Measurements from ENCODE around the gene ZNF440. TPM values are rescaled to one million over a fixed set of nuclear protein-coding genes. Genes with fewer than 3 reads are reported as not detected.
"Not testable (repeated sequence)": the region's sequence is repeated elsewhere in the genome, so short reads cannot be mapped to it uniquely, and the experiment has no call there.

Gene ZNF440
- total RNA-seq, 2 experiments from 2014 or later: 11.2 to 14.9 TPM

DNA sequence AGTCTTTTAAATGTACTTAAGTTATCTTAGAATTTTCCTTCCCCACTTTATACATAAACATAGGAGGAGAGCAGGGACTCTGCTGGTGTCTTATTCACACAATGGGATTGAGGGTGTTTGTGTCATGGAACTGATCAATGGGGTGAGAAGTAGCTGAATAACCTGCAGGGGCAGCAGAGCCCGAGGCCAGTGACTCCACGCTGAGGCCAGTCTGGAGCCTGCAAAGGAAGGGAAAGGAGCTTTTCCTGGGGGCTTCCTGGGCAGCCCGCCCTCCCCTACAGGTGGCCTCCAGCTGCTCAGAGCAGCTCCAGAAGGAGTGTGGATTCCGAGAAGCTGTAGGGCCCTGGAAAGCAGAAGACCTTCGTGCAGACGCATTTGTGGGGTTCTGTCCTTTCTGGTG is 33.5 kb downstream of the ZNF440 start:
- Mint-ChIP-seq H3K36me3 (peaks cover 20% of the 10 kb centered on the region), H3K4me1 (peaks cover 18% of the 10 kb centered on the region)
- H3K4me3 Mint-ChIP-seq; ATAC-seq; H3K27ac Mint-ChIP-seq; H3K27me3 Mint-ChIP-seq; H3K9me3 Mint-ChIP-seq (ENCODE audit: low read depth); DNase-seq: not testable (repeated sequence)
- CTCF ChIA-PET: interaction anchor here (1.6 kb wide), 1 partner anchor 50 kb away, joined by 4 read pairs; the partner anchor contains the start of gene ZNF491

DNA sequence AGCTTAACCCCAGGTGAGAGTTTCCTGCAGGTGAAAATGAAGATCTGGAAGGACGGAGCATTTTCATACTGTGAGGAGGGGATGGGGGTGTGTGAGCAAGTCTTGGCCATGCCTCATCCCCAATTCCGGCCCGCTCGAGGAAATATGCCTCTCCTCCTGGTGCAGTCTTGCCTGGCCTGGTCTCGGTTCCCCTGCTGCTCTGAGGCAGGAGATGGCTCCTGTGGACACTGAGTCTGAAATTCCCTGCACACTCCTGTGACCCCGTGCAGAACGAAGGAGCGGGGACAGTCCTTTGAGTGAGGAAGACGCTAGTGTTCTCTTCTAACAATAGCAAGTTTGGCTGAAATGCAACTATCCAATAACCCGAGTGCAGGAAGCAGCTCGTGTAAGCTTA is 34.1 kb downstream of the ZNF440 start:
- Mint-ChIP-seq H3K27me3 (no peaks in the 10 kb centered on the region), H3K4me1 (peaks cover 18% of the 10 kb centered on the region), H3K36me3 (peaks cover 23% of the 10 kb centered on the region), H3K4me3 (peak overlapping the region; percentile 81), H3K9me3 (ENCODE audit: low read depth) (peaks cover 4% of the 10 kb centered on the region), H3K27ac (peak overlapping the region; percentile 84)
- DNase-seq: no peak
- CTCF ChIA-PET: interaction anchor here (1.4 to 1.6 kb wide), 2 partner anchors 50 to 76 kb away, joined by 3 to 4 read pairs; partner anchors contain the start of gene ZNF491
- ATAC-seq: no peak

DNA sequence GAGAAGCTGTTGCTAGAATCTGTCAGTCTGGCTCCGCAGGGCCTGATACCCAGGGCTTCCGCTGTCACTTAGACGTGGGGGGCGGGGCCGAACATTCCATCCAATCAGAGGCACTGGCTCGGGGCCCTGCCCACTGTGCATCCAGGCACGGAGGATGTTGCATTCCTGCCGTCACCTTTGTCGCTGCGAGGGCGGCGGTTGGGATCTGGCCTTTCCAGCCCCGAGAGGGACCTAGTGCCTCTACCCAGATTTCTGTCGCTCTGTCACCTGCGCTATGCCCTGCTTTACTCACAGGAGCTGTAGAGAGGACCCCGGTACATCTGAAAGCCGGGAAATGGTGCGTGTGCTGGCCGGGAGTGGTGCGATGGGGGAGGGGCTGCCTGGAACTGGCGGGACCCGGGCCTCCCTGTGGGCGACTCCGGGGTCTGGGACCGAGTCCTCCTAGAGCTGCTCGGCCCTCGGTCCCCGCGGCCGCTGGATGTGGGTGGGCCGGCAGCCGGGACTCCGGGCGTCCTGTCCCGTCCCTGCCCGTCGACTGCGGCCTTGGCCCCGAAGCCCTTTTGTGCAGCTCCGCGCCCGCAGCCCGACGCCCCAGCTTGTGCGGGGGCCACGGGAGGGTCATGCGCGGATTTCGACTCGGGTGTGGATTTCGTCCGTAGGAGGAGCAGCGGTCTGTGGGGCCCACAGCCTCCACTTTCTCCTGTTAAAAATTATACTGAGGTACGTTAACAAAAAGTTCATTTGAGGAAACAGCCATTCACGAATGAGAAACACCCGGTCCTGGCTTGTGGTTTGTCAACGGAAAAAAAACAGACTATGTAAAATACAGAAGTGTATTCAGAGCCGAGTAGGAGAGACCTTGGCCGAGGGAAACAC is 34.8 kb downstream of the ZNF440 start, which contains the start of gene ZNF439:
ZNF439 (plus strand) TSS at position 133 of the 876 bp plus-strand sequence; CDS start at position 275, 142 bp downstream.
- no peaks in the 10 kb centered on the region for H3K27me3 Mint-ChIP-seq
- DNase-seq (peak; percentile 92), ATAC-seq (peak; percentile 100)
- peaks cover 16% of the 10 kb centered on the region for H3K4me1 Mint-ChIP-seq
- H3K9me3 Mint-ChIP-seq (ENCODE audit: low read depth): peaks cover 5% of the 10 kb centered on the region
- H3K27ac Mint-ChIP-seq: peak within 1 kb of the TSS; percentile 84
- H3K4me3 Mint-ChIP-seq: peak within 1 kb of the TSS; percentile 81
- CTCF ChIA-PET: interaction anchor here (1.4 to 1.6 kb wide), 2 partner anchors 51 to 75 kb away, joined by 3 to 4 read pairs; partner anchors contain the start of gene ZNF491
- H3K36me3 Mint-ChIP-seq: peaks cover 26% of the 10 kb centered on the region

DNA sequence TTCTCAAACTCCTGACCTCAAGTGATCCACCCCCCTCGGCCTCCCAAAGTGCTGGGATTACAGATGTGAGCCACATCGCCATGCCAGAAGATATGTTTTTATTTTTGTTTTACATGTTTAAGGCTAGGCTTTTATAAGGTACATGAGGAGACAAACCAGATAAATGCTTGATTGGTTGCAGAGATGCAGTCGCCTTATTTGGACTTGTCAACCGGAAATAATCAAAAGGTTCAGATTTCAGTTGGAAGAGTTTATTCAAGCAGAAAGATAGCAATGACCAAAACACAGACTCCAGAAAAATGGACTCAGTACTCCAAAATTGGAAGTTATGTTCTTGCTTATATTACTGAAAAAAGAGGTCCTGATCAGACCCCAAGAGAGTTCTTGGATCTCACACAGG is 36.2 kb downstream of the ZNF440 start:
- CTCF ChIA-PET: interaction anchor here (1.0 to 1.4 kb wide), 2 partner anchors 13 to 53 kb away, joined by 3 read pairs; no protein-coding TSS in a partner anchor
- not testable (repeated sequence) for ATAC-seq; H3K27ac Mint-ChIP-seq; H3K9me3 Mint-ChIP-seq (ENCODE audit: low read depth); H3K4me3 Mint-ChIP-seq; DNase-seq; H3K27me3 Mint-ChIP-seq
- Mint-ChIP-seq H3K36me3 (peaks cover 35% of the 10 kb centered on the region), H3K4me1 (peaks cover 16% of the 10 kb centered on the region)

DNA sequence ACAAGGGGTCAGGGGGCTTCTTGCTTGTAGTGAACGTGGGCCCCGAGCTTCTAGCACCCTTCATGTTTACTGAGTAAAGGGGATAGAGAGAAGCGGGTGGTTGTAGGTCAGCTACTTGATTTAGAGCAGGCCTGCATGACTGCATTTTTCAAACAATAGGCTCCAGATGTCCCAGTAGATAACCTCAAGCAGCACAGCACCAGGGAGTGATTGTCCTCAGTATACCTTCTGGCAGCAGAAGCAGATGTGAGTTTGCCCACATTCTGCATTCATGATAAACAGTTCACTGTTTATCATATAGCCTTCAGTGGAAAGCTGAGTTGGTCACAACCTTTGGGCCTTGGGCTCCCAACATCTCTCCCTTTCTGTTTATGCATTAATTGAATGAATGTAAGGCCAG is 39.3 kb downstream of the ZNF440 start:
- H3K9me3 Mint-ChIP-seq (ENCODE audit: low read depth): peaks cover 19% of the 10 kb centered on the region
- peaks cover 45% of the 10 kb centered on the region for H3K36me3 Mint-ChIP-seq
- H3K27ac Mint-ChIP-seq: no peak overlapping the region
- H3K27me3 Mint-ChIP-seq: no peaks in the 10 kb centered on the region
- H3K4me1 Mint-ChIP-seq: peaks cover 12% of the 10 kb centered on the region
- CTCF ChIA-PET: no interaction called here
- no peak for ATAC-seq
- no peak overlapping the region for H3K4me3 Mint-ChIP-seq
- no peak for DNase-seq

DNA sequence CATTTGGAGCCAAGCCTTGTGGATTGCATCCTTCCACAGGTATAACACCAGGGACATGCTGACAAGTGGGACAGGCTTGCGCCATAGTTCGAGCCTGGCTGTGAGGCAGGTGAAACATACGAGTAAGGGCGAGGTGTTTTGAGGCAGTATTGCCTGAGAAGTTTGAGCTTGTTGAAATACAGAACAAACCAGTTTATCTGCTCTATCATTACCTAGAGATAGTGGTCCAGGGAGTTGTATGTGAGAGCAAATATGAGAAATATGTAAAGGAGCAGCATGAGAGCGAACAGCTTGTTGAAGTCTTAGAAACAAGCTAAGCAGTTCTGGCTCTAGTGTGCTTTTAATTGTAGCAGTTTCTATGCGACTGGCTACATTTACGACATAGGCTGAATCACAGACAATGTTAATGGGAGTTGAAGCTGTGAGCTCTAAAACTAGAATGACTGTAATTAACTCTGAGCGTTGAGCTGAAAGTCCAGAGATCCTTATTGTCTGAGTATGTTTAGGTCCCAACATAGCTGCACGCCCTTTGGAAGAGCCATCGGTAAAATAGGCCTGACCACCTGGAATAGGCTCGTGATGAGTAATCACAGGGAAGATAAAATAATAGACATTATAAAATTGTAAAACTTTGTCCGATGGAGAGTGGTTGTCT is 42.6 kb downstream of the ZNF440 start:
- Mint-ChIP-seq H3K9me3 (ENCODE audit: low read depth) (peaks cover 30% of the 10 kb centered on the region), H3K4me1 (no peaks in the 10 kb centered on the region), H3K27ac (no peak overlapping the region), H3K4me3 (no peak overlapping the region), H3K27me3 (no peaks in the 10 kb centered on the region), H3K36me3 (peaks cover 39% of the 10 kb centered on the region)
- ATAC-seq (no peak), DNase-seq (no peak)
- CTCF ChIA-PET: no interaction called here

DNA sequence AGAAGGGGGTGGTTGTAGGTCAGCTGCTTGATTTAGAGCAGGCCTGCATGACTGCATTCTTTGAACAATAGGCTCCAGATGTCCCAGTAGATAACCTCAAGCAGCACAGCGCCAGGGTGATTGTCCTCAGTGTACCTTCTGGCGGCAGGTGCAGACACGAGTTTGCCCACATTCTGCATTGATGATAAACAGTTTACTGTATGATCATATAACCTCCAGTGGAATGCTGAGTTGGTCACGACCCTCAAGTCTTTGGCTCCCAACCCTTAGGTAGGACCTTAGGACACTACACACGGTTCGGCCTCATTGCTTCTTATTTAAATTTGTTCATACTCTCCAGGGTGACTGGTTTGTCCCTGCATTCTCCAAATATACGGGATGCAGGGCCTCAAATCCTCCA is 46.6 kb downstream of the ZNF440 start:
- Mint-ChIP-seq H3K27ac (no peak overlapping the region), H3K4me3 (no peak overlapping the region), H3K4me1 (no peaks in the 10 kb centered on the region), H3K36me3 (peaks cover 41% of the 10 kb centered on the region), H3K9me3 (ENCODE audit: low read depth) (peaks cover 33% of the 10 kb centered on the region), H3K27me3 (no peaks in the 10 kb centered on the region)
- no peak for DNase-seq
- CTCF ChIA-PET: no interaction called here
- ATAC-seq: no peak

DNA sequence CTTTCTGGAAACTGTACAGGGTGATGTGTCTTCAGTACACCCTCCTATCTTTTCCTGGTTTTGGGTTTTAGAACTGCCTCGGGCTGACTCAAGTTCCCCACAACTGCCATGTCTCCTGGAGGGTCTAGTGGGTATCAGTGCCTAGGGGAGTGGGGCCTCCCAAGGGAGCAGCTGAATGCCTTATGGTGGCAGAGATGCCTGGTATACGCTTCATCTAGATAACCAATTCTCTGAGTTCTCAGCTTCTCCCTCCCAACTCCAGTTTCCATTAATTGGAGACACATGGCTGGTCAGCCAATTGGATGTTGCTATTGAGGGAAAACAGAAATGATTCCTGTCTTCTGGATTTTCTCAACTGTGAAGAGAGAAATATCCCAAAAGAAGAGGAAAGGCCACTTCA is 47.2 kb downstream of the ZNF440 start:
- Mint-ChIP-seq H3K36me3 (peaks cover 41% of the 10 kb centered on the region), H3K27ac (no peak overlapping the region), H3K9me3 (ENCODE audit: low read depth) (peaks cover 32% of the 10 kb centered on the region), H3K4me1 (no peaks in the 10 kb centered on the region), H3K27me3 (no peaks in the 10 kb centered on the region), H3K4me3 (no peak overlapping the region)
- DNase-seq: no peak
- ATAC-seq: no peak
- CTCF ChIA-PET: no interaction called here

DNA sequence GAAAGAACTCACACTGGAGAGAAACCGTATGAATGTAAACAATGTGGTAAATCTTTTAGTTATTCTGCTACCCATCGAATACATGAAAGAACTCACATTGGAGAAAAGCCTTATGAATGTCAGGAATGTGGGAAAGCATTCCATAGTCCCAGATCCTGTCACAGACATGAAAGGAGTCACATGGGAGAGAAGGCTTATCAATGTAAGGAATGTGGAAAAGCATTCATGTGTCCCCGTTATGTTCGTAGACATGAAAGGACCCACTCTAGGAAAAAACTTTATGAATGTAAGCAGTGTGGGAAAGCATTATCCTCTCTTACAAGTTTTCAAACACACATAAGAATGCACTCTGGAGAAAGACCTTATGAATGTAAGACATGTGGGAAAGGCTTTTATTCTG is 53.7 kb downstream of the ZNF440 start:
- not testable (repeated sequence) for ATAC-seq, H3K27me3 Mint-ChIP-seq

DNA sequence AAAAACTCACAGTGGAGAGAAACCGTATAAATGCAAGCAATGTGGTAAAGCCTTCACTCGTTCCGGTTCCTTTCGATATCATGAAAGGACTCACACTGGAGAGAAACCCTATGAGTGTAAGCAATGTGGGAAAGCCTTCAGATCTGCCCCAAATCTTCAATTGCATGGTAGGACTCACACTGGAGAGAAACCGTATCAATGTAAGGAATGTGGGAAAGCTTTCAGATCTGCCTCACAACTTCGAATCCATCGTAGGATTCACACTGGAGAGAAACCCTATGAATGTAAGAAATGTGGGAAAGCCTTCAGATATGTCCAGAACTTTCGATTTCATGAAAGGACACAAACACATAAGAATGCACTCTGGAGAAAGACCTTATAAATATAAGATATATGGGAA is 54.1 kb downstream of the ZNF440 start:
- H3K27ac Mint-ChIP-seq: no peak overlapping the region
- no peaks in the 10 kb centered on the region for H3K27me3 Mint-ChIP-seq
- no peaks in the 10 kb centered on the region for H3K4me1 Mint-ChIP-seq
- peaks cover 55% of the 10 kb centered on the region for H3K9me3 Mint-ChIP-seq (ENCODE audit: low read depth)
- peaks cover 59% of the 10 kb centered on the region for H3K36me3 Mint-ChIP-seq
- DNase-seq (no peak), ATAC-seq (no peak)
- no peak overlapping the region for H3K4me3 Mint-ChIP-seq
- CTCF ChIA-PET: no interaction called here

More for the DNA sequence above, 53.7 kb downstream of the ZNF440 start:
- H3K4me3 Mint-ChIP-seq, H3K4me1 Mint-ChIP-seq, CTCF ChIA-PET, H3K27ac Mint-ChIP-seq, DNase-seq: not testable (repeated sequence)
- Mint-ChIP-seq H3K9me3 (ENCODE audit: low read depth) (peaks cover 55% of the 10 kb centered on the region), H3K36me3 (peaks cover 61% of the 10 kb centered on the region)

DNA sequence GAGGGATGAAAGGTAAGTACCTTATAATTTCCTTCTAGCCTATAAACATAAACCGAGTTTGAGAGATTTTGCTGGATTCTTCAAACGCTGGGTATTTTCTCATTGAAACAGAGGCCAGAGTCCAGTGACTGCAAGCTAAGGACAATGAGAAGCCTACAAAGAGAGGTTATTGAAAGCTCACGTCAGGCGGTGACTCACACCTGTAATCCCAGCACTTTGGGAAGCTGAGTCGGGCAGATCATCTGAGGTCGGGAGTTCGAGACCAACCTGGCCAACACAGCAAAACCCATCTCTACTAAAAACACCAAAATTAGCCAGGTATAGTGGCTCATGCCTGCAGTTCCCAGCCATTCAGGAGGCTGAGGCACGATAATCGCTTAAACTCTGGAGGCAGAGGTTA is 58.6 kb downstream of the ZNF440 start:
- Mint-ChIP-seq H3K27ac (no peak overlapping the region), H3K27me3 (no peaks in the 10 kb centered on the region), H3K9me3 (ENCODE audit: low read depth) (peaks cover 33% of the 10 kb centered on the region), H3K36me3 (peaks cover 29% of the 10 kb centered on the region), H3K4me3 (no peak overlapping the region), H3K4me1 (no peaks in the 10 kb centered on the region)
- CTCF ChIA-PET: no interaction called here
- DNase-seq (no peak), ATAC-seq (no peak)

DNA sequence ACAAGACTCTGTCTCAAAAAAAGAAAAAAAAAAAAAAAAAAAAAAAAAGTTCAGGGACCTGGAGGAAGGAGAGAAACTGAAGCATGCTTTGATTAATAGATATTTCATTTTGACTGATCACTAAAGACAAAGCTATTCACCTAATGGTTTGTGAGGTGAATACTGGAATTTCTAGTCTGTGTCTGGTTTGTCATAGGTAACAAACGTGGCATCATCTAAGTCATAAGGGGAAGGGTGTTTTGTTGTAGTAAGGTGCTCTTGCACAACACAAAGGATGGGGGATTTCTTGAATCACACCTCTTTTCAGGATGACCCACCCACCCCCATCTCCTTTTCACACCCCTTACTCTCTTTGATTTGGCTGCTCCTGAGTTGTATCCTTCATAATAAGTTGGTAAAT is 59.7 kb downstream of the ZNF440 start:
- no peak for DNase-seq
- CTCF ChIA-PET: interaction anchor here (0.6 to 0.8 kb wide), 2 partner anchors 23 to 90 kb away, joined by 3 to 4 read pairs; no protein-coding TSS in a partner anchor
- Mint-ChIP-seq H3K4me3 (no peak overlapping the region), H3K27ac (no peak overlapping the region), H3K4me1 (no peaks in the 10 kb centered on the region), H3K36me3 (peaks cover 17% of the 10 kb centered on the region), H3K27me3 (no peaks in the 10 kb centered on the region), H3K9me3 (ENCODE audit: low read depth) (peaks cover 23% of the 10 kb centered on the region)
- no peak for ATAC-seq

DNA sequence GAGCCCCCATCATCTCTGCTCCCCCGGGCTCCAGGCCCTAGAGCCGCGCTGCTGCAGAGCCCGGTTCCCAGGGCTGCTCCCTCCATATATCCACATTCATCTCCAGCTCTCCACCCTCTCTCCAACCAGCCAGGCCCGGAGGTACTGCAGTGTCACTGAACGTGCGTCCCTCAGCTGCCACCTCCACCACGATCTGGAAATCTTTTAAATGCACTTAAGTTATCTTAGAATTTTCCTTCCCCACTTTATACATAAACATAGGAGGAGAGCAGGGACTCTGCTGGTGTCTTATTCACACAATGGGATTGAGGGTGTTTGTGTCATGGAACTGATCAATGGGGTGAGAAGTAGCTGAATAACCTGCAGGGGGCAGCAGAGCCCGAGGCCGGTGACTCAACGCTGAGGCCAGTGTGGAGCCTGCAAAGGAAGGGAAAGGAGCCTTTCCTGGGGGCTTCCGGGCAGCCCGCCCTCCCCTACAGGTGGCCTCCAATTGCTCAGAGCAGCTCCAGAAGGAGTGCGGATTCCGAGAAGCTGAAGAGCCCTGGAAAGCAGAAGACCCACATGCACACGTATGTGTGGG is 65.7 kb downstream of the ZNF440 start:
- DNase-seq: peak; percentile 57
- not testable (repeated sequence) for H3K27me3 Mint-ChIP-seq; H3K4me1 Mint-ChIP-seq; H3K9me3 Mint-ChIP-seq (ENCODE audit: low read depth); H3K27ac Mint-ChIP-seq; H3K36me3 Mint-ChIP-seq; H3K4me3 Mint-ChIP-seq
- CTCF ChIA-PET: interaction anchor here (0.8 to 6.4 kb wide), 10 partner anchors 12 to 734 kb away, joined by 3 to 38 read pairs (median 4); partner anchors contain the start of genes ZNF20 and ZNF491
- peak; percentile 53 for ATAC-seq

Data from activated CD8-positive, alpha-beta memory T cell treated with anti-CD3 and anti-CD28 coated beads, Interleukin-2, amount 10 ng/mL, durations not matched to agents 7 days and 5 days (primary cell).